HG02798 (cell line): Measurements from ENCODE around the gene PAFAH1B1.
"Not testable (repeated sequence)": the region's sequence is repeated elsewhere in the genome, so short reads cannot be mapped to it uniquely, and the experiment has no call there.

Experiments used
- ATAC-seq: cut with Tn5 transposase; IDR thresholded peaks from one replicate; pipeline ENCODE4 v1.9.1; 2021; ENCODE audit warnings: mild to moderate bottlenecking; ENCODE audit not compliant: unreplicated experiment, poor library complexity

Gene PAFAH1B1

DNA sequence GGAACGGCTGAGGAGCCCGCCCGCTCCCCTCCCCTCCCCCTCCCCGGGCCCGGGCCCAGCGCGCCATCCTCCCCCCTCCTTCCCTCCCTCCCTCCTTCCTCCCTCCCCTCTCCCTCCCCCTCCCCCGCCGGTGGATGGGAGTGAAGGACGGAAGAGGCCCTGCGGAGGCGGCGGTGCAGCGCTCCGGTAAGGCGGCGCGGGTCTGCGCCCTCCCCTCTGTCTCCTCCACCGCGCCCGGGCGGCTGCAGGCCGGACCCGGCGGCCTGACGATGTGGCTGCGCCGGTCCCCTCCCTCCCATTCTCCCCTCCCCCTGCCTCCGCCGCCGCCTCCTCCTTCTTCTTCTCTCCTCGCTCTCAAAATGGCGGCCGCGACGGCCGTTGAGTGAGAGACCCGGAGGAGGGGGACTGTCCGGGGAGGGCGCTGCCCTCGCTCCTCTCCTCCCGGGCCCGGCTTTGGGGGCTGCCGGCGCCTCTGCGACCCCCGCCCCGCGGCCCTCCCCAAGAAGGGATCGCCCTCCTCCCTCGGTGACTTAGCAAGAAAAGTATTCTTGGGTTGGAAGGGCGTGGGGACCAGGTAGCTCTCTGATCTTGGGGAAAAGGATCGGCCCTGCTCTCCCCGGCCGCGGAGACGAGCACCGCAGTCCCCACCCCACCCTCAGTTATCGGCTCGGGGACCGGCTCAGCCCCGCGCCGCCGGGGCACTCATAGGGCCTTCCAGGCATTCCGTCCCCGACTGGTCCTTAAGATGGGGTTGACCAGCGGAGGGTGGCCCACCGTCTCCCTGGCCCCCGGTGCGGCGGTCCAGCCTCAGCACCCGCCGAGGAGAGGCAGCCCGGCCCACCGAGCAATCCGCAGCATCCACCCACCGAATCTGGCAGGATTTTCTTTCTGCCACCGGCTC, 617 bp downstream of the PAFAH1B1 start:
- ATAC-seq, result peak; percentile 52

DNA sequence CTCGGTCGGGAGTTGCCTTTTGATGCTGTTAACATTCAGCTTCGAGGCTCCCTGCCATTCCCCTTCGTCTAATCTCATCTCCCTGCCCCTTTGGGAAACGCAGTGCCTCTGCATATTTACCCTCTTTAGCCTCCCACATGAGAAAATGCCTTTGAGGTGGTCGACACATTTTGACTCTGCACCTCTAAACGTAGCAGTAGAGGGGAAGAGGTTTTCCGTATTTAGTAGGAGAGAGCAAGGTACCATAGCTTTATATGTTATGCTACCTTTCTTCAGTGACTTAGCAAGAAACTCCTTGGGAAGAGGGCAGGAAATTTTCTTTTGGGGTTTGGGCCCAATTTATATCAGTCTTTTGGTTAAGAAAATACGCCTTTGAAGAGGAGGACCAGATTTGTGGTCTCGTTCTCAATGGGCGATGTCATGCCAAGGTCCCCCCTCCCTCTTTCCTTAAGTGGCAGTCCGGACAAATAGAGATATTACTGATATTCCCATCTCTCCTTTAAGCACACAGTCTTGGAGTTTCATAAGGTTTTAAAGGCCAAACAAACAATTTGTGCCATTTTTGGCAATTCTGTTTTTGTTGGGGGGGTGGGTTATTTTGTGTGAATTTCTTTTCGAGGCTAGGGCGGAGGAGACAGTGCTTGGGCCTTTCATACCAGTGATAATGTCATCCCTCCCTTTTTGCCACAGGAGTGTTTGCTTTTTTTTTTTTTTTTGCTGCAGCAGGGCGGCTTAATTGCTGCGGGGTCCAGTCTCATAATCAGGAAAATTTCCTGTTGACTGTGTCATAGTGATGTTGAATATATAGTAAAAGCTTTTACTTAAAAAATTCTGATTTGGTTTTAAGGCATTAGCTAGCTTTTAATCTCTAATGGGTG, 1.5 kb downstream of the PAFAH1B1 start:
- no peak for ATAC-seq

GRCh38 chr17:2595716-2596115, 2.3 kb downstream of the PAFAH1B1 start:
- no peak for ATAC-seq

DNA sequence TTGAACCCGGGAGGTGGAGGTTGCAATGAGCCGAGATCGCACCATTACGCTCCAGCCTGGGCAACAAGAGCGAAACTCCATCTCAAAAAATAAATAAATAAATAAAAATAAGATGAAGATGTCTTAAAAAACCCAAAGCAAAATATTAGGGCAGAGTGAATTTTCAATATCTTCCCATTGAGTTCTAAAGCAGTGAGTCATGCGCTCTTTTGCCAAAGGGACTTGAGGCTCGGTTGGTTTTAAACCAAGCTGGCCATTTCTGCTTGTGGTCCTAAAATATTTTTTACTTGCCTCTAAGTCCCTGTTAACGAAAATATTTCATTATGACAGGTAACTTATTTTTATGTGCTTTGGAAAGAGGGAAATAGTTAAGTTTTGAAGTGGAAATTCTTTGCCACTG, 4.7 kb downstream of the PAFAH1B1 start:
- ATAC-seq, result no peak

DNA sequence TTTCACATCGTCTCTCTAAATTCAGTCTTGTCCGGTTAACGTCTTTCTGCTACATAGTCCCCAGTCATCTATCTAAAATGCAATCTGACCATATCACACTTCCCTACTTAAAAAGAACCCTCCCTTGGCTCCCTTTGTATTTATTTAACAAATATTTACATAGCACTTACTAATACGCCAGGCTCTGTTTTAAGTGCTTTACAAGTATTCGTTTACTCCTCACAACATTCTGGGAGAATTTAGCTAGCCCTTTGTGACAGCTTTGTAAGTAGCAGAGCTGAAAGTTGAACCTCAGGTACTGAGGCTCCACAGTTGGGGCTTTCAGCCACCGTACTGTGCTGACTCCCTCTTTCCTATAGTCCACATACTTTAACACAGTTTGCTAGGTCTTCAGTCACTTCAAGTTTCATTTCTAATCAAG, 9.2 kb downstream of the PAFAH1B1 start:
- ATAC-seq, result no peak

DNA sequence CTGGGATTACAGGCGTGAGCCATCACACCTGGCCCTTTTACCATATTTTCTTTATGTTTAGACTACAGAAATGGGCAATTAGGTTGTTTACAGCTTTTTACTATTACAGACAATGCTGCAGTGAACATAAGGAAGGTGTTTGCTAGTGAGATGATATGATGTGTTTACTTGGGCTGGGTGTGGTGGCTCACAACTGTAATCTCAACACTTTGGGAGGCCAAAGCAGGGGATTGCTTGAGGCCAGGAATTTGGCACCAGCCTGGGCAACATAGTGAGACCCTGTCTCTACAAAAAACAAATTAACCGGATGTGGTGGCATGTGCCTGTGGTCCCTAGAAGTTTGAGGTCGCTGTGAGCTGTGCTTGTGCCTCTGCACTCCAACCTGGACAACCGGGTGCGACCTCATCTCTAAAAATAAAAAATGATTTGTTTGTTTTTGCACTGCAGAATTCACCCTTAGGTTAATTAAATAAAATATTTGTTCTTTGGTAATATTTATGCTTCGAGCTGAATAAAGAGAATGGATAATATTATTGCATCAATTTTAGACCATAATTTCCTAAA, 15.0 kb downstream of the PAFAH1B1 start:
- no peak for ATAC-seq

GRCh38 chr17:2609091-2609490, 15.6 kb downstream of the PAFAH1B1 start:
- no peak for ATAC-seq

DNA sequence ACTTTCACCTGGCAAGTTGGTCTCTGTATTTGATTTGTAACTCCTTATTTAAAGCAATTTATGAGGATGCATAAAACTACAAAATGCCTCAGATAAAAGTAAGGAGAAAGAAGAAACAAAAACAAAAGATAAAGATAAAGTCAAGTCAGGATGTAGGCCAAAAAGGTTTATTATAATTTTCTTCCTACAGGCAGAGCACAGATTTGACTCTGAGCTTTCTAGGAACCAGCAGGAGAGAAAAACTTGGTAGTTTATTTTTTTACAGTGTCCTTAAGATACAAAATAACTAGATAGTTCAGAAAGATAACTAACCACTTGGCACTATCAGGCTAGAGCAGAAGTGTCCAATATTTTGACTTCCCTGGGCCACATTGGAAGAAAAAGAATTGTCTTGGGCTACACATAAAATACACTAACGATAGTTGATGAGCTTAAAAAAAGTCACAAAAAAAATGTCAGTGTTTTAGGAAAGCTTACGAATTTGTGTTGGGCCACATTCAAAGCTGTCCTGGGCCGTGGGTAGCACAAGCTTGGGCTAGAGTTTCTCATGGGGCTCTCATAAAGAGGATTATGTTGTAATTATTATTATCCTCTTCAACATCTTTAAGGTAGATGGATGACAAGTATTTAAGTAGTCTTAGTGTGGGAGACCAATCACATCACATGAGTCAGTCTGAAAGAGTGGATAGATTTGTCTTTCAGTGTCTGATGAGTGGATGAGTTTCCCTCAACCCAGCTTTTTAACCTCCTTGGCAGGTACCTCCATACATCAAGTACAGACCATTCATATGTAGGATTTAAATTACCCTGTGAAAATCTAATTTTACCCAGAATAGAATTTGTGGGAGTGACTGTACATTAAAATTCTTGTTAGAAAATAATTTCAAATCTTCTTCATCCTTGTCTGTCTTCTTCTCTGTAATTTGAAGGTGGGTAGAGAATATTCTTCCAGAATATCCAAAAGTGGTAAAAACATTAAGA, 17.0 kb downstream of the PAFAH1B1 start:
- no peak for ATAC-seq

DNA sequence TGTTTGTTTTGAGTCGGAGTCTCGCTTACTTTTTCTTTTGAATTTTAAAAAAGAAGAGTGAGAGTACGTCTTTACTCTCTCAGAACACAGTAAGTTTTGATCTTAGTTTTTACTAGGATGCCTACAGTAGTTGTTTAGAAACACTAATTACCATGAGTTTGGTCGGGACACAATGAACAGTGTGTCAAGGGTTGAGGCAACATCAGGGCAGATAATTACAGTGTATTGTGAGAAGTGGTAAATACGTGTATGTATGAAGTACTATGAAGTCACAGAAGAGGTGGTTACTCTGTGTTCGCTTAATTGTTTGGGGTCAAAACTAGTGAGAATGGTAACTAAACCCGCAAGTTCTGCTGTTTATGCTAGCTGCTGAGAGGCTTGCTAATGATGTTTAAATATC, 18.2 kb downstream of the PAFAH1B1 start:
- no peak for ATAC-seq

- ATAC-seq, result no peak
Observed at GRCh38 chr17:2612630-2613029, 19.2 kb downstream of the PAFAH1B1 start.

GRCh38 chr17:2613089-2613808, 19.8 kb downstream of the PAFAH1B1 start:
- ATAC-seq, result no peak

DNA sequence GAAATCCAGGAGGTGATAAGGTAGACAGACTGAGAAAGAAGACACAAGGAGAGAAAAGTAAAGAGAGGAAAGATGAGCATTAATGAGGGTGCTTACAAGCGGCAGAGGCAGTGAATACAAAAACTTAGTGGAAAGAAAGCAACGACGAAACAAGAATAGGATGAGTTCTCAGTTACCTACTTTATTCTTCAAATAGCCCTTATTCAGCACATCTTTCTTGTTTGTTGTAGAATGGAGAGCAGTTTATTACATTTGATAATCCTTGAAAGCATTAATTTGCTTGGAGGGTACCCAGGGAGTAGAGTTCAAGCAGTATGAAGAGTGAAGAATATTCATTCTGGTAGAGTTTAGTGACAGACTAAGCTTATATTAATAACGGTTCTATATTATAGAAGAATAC, 22.4 kb downstream of the PAFAH1B1 start:
- no peak for ATAC-seq

- ATAC-seq, result no peak
Observed at GRCh38 chr17:2621241-2621640, 27.8 kb downstream of the PAFAH1B1 start.

DNA sequence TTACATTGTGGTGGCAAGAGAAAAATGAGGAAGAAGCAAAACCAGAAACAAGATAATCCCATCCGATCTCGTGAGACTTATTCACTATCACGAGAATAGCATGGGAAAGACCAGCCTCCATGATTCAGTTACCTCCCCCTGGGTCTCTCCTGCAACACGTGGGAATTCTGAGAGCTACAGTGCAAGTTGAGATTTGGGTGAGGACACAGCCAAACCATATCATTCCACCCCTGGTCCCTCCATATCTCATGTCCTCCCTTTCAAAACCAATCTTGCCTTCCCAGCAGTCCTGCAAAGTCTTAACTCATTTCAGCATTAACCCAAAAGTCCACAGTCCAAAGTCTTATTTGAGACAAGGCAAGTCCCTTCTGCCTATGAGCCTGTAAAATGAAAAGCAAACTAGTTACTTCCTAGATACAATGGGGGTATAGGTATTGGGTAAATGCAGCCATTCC, 28.5 kb downstream of the PAFAH1B1 start:
- not testable (repeated sequence) for ATAC-seq

DNA sequence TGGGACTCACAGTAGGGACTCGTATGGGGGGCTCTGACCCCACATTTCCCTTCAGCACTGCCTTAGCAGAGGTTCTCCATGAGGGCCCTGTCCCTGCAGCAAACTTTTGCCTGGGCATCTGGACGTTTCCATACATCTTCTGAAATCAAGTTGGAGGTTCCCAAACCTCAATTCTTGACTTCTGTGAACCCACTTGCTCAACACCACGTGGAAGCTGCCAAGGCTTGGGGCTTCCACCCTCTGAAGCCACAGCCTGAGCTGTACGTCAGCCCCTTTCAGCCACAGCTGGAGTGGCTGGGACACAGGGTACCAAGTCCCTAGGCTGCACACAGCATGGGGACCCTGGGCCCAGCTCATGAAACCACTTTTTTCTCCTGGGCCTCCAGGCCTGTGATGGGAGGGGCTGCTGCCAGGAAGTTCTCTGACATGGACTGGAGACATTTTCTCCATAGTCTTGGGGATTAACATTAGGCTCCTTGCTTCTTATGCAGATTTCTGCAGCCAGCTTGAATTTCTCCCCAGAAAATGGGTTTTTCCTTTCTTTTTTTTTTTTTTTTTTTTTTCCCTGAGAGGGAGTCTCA, 29.4 kb downstream of the PAFAH1B1 start:
- ATAC-seq, result not testable (repeated sequence)

GRCh38 chr17:2624292-2624731, 30.9 kb downstream of the PAFAH1B1 start:
- no peak for ATAC-seq

- not testable (repeated sequence) for ATAC-seq
Observed at GRCh38 chr17:2626626-2627219, 33.3 kb downstream of the PAFAH1B1 start.

DNA sequence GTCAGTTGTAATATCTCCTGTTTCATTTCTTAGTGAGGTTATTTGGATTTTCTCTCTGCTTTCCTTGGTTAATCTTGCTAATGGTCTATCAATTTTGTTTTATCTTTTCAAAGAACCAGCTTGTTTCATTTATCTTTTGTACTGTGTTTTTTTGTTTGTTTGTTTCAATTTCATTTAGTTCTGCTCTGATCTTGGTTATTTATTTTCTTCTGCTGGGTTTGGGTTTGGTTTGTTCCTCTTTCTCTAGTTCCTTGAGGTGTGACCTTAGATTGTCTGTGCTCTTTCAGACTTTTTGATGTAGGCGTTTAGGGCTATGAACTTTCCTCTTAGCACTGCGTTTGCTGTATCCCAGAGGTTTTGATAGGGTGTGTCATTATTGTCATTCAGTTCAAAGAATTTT, 35.5 kb downstream of the PAFAH1B1 start:
- ATAC-seq, result not testable (repeated sequence)
